ENCODE measurements around the gene PGF.

- TF ChIP-seq ZNF121 (CRISPR knock-in tag; IDR thresholded peaks at IDR 0.05) = no peak
- no peak for TF ChIP-seq ZBTB34 (CRISPR knock-in tag; IDR thresholded peaks at IDR 0.05)
- TF ChIP-seq MLXIP (CRISPR knock-in tag; IDR thresholded peaks at IDR 0.05; ENCODE audit: borderline replicate concordance) = no peak
- no peak for TF ChIP-seq CC2D1A (CRISPR knock-in tag; IDR thresholded peaks at IDR 0.05)
- peak; percentile 45; the same call in 1 of the 2 replicates for TF ChIP-seq ZBTB39 (CRISPR knock-in tag; IDR thresholded peaks at IDR 0.05)
- TF ChIP-seq POLR2AphosphoS5 (IDR thresholded peaks at IDR 0.05; ENCODE audit: low read depth, low read length) = 0 out of 2 replicates have a peak, but pooled peaks have one; percentile 37
Measured at GRCh38 chr14:74956280-74957072, 1.1 kb upstream of the PGF start.
